Peyer's patch (tissue), 4 donors: Measurements from ENCODE around the gene CFAP206.

ENCODE experiments used
- POLR2A ChIP-seq, 2 donors: fragments of 450-650 bp; IDR thresholded peaks; one replicate each; pipeline ENCODE4 v1.5.1; 2017; ENCODE audit warnings: antibody characterized with exemption in 2 of 2, mild to moderate bottlenecking in 2 of 2, moderate library complexity in 2 of 2
- TF ChIP-seq, protein P1 (sequence below), 6 experiments: fragments of 450-650 bp in 4 of 6; fragments of 200-600 bp in 2 of 6; sonication (generic) in 1 of 6; IDR thresholded peaks; one replicate each; pipeline ENCODE4 v1.5.1; 2017 to 2019; ENCODE audit warnings: antibody characterized with exemption in 6 of 6, mild to moderate bottlenecking in 3 of 6, moderate library complexity in 1 of 6

DNA sequence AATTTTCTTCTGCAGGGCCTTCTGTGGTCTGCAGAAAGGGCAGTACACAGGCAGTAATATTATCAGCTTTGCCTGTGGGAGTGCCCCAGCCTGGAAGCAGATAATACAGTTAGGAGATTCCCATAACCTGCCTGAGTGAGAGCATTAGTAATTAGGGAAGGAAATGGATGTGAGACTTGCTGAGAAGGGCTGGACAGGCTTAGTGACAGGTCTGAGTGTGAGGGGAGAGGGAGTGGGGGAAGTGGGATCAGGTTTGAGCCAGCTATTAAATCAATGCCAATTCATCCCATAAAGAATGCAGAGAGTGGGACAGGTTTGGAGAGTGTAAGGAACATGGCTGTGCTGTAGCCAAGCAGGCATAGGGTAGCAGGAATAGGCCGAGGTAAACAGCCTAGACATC, 10.1 kb upstream of the CFAP206 start:
- TF ChIP-seq, protein P1, sequence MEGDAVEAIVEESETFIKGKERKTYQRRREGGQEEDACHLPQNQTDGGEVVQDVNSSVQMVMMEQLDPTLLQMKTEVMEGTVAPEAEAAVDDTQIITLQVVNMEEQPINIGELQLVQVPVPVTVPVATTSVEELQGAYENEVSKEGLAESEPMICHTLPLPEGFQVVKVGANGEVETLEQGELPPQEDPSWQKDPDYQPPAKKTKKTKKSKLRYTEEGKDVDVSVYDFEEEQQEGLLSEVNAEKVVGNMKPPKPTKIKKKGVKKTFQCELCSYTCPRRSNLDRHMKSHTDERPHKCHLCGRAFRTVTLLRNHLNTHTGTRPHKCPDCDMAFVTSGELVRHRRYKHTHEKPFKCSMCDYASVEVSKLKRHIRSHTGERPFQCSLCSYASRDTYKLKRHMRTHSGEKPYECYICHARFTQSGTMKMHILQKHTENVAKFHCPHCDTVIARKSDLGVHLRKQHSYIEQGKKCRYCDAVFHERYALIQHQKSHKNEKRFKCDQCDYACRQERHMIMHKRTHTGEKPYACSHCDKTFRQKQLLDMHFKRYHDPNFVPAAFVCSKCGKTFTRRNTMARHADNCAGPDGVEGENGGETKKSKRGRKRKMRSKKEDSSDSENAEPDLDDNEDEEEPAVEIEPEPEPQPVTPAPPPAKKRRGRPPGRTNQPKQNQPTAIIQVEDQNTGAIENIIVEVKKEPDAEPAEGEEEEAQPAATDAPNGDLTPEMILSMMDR (IDR thresholded peaks at IDR 0.05) = no peak
- TF ChIP-seq POLR2A (IDR thresholded peaks at IDR 0.05) = no peak
